ENCODE measurements around the gene CLEC17A.

The CLEC17A gene

DNA sequence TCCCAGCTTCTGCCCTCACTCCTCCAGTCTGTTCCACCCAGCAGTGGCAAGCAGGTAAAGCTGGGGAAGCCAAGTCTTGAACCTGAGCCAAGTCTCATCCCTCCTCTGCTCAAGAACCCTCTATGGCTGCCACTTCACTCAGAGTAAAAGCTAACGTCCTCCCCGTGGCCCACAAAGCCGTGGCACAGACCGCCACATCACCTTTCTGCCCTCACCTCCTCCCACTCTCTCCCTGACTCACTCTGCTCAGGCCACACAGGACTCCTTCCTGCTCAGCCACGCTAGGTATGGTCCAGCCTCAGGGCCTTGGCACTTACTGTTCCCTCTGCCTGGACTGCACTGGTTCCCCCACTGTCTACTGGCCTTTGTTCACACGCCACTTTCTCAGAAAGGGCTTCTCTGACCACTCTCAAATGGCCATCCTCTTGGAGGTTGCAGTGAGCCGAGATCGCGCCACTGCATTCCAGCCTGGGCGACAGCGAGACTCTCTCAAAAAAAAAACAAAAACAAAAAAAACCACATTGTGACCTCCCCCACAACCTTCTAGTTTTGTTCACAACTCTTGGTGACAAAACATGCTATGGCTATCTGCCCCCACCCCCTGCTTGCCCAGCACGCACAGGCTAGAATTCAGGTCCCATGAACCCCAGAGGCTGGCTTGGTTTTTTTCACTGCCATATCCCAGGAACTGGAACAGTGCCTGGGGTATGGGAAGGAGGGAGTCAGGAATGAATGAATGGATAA lies 26.8 kb upstream of the CLEC17A start:
- Histone ChIP-seq H2BK15ac (ENCODE audit: low read depth, poor library complexity, severe bottlenecking) (no peak overlapping the region), H3K27me3 (ENCODE audit: control insufficient read depth in 1 of 2, insufficient read depth in 1 of 2, low read length in 2 of 2) (no peaks in the 10 kb centered on the region), H2BK5ac (ENCODE audit: low read depth, low read length, poor library complexity, severe bottlenecking) (no peak overlapping the region), H2BK12ac (ENCODE audit: low read length in 2 of 2) (peak overlapping the region in 1 of 2 experiments; percentile 23), H3K4ac (ENCODE audit: low read depth in 1 of 2, low read length in 2 of 2) (no peak overlapping the region), H2AK5ac (ENCODE audit: low read length, severe bottlenecking) (no peak overlapping the region), H2AFZ (ENCODE audit: low read depth, low read length) (peak overlapping the region; percentile 62), H3K9me3 (ENCODE audit: control insufficient read depth, low read length) (no peaks in the 10 kb centered on the region), H4K91ac (ENCODE audit: low read length) (peak overlapping the region; percentile 5), H3K18ac (ENCODE audit: low read depth in 1 of 2, low read length in 2 of 2) (peak overlapping the region; percentile 63 to 69), H3K36me3 (ENCODE audit: control insufficient read depth in 1 of 2, insufficient read depth in 2 of 2, low read depth in 1 of 2, low read length in 2 of 2) (peaks cover 0 to 21% of the 10 kb centered on the region in 2 experiments), H3K27ac (ENCODE audit: low read length, poor library complexity, severe bottlenecking) (no peak overlapping the region), H4K8ac (ENCODE audit: low read length) (peak overlapping the region; percentile 79), H3K9ac (ENCODE audit: low read length) (peak overlapping the region; percentile 54), H2BK120ac (ENCODE audit: low read depth, low read length) (no peak overlapping the region), H3K23ac (ENCODE audit: low read length in 2 of 2) (no peak overlapping the region), H3K14ac (ENCODE audit: low read length in 2 of 2) (no peak overlapping the region), H3K4me2 (ENCODE audit: low read length, poor library complexity, severe bottlenecking) (peak overlapping the region; percentile 53), H3K4me3 (ENCODE audit: insufficient read depth in 1 of 2, low read depth in 1 of 2, low read length in 2 of 2) (peak overlapping the region in 1 of 2 experiments; percentile 59), H3K79me1 (replicated peaks; ENCODE audit: low read length, poor library complexity, severe bottlenecking) (peaks cover 40% of the 10 kb centered on the region), H3K4me1 (ENCODE audit: control insufficient read depth, insufficient read depth, low read depth, low read length) (peaks cover 59% of the 10 kb centered on the region)
- DNase-seq: peak; percentile 52
- whole genome bisulfite sequencing: 81% methylated on average over 12 of the region's 12 CpGs

DNA sequence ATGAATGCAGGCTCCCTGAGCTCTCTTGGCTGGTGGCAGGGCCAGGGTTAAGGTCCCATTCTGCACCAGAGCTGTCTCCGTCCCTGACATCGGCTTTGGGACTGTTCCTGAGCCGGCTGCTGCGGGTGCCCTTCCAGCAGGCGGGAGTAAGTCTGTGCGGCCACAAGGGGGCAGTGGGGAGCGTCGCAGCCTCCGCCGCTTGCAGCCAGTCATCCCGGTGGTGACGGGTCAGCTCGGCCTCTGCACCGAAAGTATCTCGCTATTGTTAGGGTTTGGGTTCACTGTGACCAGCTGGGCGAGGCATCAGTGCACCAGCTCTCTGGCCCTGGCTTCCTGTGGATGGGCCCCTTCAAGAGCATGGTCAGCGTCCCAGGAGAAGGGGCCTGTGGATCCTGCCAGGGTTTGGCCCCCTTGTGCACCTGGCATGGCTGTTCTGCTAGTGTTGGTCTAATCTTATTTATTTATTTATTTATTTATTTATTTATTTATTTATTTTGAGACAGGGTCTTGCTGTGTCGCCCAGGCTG lies 26.2 kb upstream of the CLEC17A start:
- H3K4ac ChIP-seq (ENCODE audit: low read depth in 1 of 2, low read length in 2 of 2): no peak overlapping the region
- no peak overlapping the region for H2AK5ac ChIP-seq (ENCODE audit: low read length, severe bottlenecking)
- H3K4me1 ChIP-seq (ENCODE audit: control insufficient read depth, insufficient read depth, low read depth, low read length): peaks cover 60% of the 10 kb centered on the region
- H2BK15ac ChIP-seq (ENCODE audit: low read depth, poor library complexity, severe bottlenecking): no peak overlapping the region
- no peak overlapping the region for H2BK12ac ChIP-seq (ENCODE audit: low read length in 2 of 2)
- H3K18ac ChIP-seq (ENCODE audit: low read depth in 1 of 2, low read length in 2 of 2): peak overlapping the region; percentile 63 to 69
- peak; percentile 80 for DNase-seq
- no peaks in the 10 kb centered on the region for H3K9me3 ChIP-seq (ENCODE audit: control insufficient read depth, low read length)
- peak overlapping the region; percentile 54 for H3K9ac ChIP-seq (ENCODE audit: low read length)
- peaks cover 0 to 21% of the 10 kb centered on the region in 2 experiments for H3K36me3 ChIP-seq (ENCODE audit: control insufficient read depth in 1 of 2, insufficient read depth in 2 of 2, low read depth in 1 of 2, low read length in 2 of 2)
- no peak overlapping the region for H2BK5ac ChIP-seq (ENCODE audit: low read depth, low read length, poor library complexity, severe bottlenecking)
- no peak overlapping the region for H3K27ac ChIP-seq (ENCODE audit: low read length, poor library complexity, severe bottlenecking)
- peak overlapping the region; percentile 97 for H2AFZ ChIP-seq (ENCODE audit: low read depth, low read length)
- WGBS: 11% methylated on average over 17 of the region's 18 CpGs
- peak overlapping the region; percentile 63 for H3K4me2 ChIP-seq (ENCODE audit: low read length, poor library complexity, severe bottlenecking)
- no peak overlapping the region for H3K23ac ChIP-seq (ENCODE audit: low read length in 2 of 2)
- peaks cover 41% of the 10 kb centered on the region for H3K79me1 ChIP-seq (replicated peaks; ENCODE audit: low read length, poor library complexity, severe bottlenecking)
- peak overlapping the region in 1 of 2 experiments; percentile 59 for H3K4me3 ChIP-seq (ENCODE audit: insufficient read depth in 1 of 2, low read depth in 1 of 2, low read length in 2 of 2)
- H3K27me3 ChIP-seq (ENCODE audit: control insufficient read depth in 1 of 2, insufficient read depth in 1 of 2, low read length in 2 of 2): no peaks in the 10 kb centered on the region
- no peak overlapping the region for H2BK120ac ChIP-seq (ENCODE audit: low read depth, low read length)
- no peak overlapping the region for H4K91ac ChIP-seq (ENCODE audit: low read length)
- peak overlapping the region; percentile 79 for H4K8ac ChIP-seq (ENCODE audit: low read length)
- peak overlapping the region in 1 of 2 experiments; percentile 91 for H3K14ac ChIP-seq (ENCODE audit: low read length in 2 of 2)

DNA sequence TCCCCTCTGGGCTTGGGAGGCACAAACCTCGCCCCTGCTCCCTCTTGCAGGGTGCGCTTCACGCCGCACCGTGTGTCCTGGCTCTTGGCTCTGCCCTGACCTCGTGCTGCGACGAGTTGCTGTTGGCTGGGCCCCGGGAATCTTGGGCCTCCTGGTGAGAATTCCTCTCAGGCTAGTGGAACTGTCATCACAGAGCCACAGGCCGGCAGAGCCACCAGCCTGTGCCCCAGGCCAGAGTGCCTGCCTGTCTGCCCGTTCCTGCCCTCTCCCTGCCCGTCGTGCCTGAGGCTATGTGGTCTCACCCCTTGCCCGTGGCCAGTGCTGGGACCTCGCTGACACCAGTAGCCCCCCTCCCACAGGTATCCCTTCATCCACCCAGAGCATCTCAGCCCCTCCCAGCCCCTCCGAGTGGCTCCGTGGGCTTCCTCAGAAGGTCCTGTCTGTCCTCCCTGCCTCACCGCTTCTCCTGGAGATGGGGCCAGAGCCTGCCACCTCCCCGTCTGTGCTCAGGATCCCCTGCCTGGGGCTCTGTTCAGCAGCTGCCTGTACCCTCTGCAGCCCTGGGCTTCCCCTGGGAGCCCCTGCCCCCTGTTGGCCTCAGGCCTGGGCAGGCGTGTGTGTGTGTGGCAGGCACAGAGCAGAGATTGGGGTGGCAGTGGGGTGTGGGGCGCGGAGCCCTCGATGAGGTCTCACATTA lies 24.4 kb upstream of the CLEC17A start:
- 78% methylated on average over 20 of the region's 23 CpGs for WGBS
- Histone ChIP-seq H4K91ac (ENCODE audit: low read length) (no peak overlapping the region), H3K79me1 (replicated peaks; ENCODE audit: low read length, poor library complexity, severe bottlenecking) (peaks cover 43% of the 10 kb centered on the region), H3K4me3 (ENCODE audit: insufficient read depth in 1 of 2, low read depth in 1 of 2, low read length in 2 of 2) (no peak overlapping the region), H2AK5ac (ENCODE audit: low read length, severe bottlenecking) (peak overlapping the region; percentile 24), H3K27me3 (ENCODE audit: control insufficient read depth in 1 of 2, insufficient read depth in 1 of 2, low read length in 2 of 2) (no peaks in the 10 kb centered on the region), H3K9ac (ENCODE audit: low read length) (no peak overlapping the region), H2BK5ac (ENCODE audit: low read depth, low read length, poor library complexity, severe bottlenecking) (no peak overlapping the region), H3K23ac (ENCODE audit: low read length in 2 of 2) (no peak overlapping the region), H3K9me3 (ENCODE audit: control insufficient read depth, low read length) (no peaks in the 10 kb centered on the region), H3K4ac (ENCODE audit: low read depth in 1 of 2, low read length in 2 of 2) (no peak overlapping the region), H3K4me1 (ENCODE audit: control insufficient read depth, insufficient read depth, low read depth, low read length) (peaks cover 64% of the 10 kb centered on the region), H4K8ac (ENCODE audit: low read length) (peak overlapping the region; percentile 32), H3K36me3 (ENCODE audit: control insufficient read depth in 1 of 2, insufficient read depth in 2 of 2, low read depth in 1 of 2, low read length in 2 of 2) (peaks cover 0 to 23% of the 10 kb centered on the region in 2 experiments), H3K14ac (ENCODE audit: low read length in 2 of 2) (no peak overlapping the region), H3K4me2 (ENCODE audit: low read length, poor library complexity, severe bottlenecking) (no peak overlapping the region), H2BK12ac (ENCODE audit: low read length in 2 of 2) (no peak overlapping the region), H2BK15ac (ENCODE audit: low read depth, poor library complexity, severe bottlenecking) (peak overlapping the region; percentile 34), H2BK120ac (ENCODE audit: low read depth, low read length) (no peak overlapping the region), H2AFZ (ENCODE audit: low read depth, low read length) (no peak overlapping the region), H3K27ac (ENCODE audit: low read length, poor library complexity, severe bottlenecking) (no peak overlapping the region), H3K18ac (ENCODE audit: low read depth in 1 of 2, low read length in 2 of 2) (no peak overlapping the region)
- no peak for DNase-seq

All from mesenchymal stem cell (in vitro differentiated cells and primary cell).